Left ventricle myocardium inferior (tissue), 1 donor: ENCODE measurements around the gene TMEFF1. TPM values are rescaled to one million over a fixed set of nuclear protein-coding genes. Genes with fewer than 3 reads are reported as not detected.
A peak's percentile ranks its signal among the peaks of the same experiment; 100 is the strongest.

Experiments
- DNase-seq: peaks from one replicate; pipeline ENCODE4 v3.0.0-alpha.2; 2020
- H3K27ac ChIP-seq: fragments of 200-600 bp; replicated peaks from 2 replicates; pipeline ENCODE4 v1.8.0; 2021
- H3K27me3 ChIP-seq: fragments of 200-600 bp; 2 replicates; pipeline ENCODE4 v1.8.0; 2021; ENCODE audit warnings: low read depth
- H3K36me3 ChIP-seq: fragments of 200-600 bp; 2 replicates; pipeline ENCODE4 v1.8.0; 2021
- H3K4me1 ChIP-seq: fragments of 200-600 bp; 2 replicates; pipeline ENCODE4 v1.8.0; 2021
- H3K4me3 ChIP-seq: fragments of 200-600 bp; 2 replicates; pipeline ENCODE4 v1.8.0; 2021; ENCODE audit warnings: mild to moderate bottlenecking, moderate library complexity
- H3K9me3 ChIP-seq: fragments of 200-600 bp; replicated peaks from 2 replicates; pipeline ENCODE4 v1.8.0; 2021
- intact Hi-C: fragments of 100-400 bp; cut with micrococcal nuclease; formaldehyde crosslinking; loops from one replicate; pipeline ENCODE4 v1.11.0; 2022
- long read RNA-seq: library from polyadenylated mRNA; unstranded; transcript quantifications from one replicate; pipeline ENCODE4 v2.0.0, GENCODE V29; 2021
- total RNA-seq: library from RNA; stranded (reverse); fragmentation: NEBNext Ultra II Directional; extraction: Animal tissue kit (Norgen Biotek cat#: 25700); gene quantifications from one replicate; pipeline ENCODE4 v1.2.1, GENCODE V29; 2021
- TF ChIP-seq, protein P1 (sequence below): fragments of 200-600 bp; IDR thresholded peaks from 2 replicates; pipeline ENCODE4 v1.8.0; 2021; ENCODE audit warnings: antibody characterized with exemption, mild to moderate bottlenecking, borderline replicate concordance
- donor health status: DM: no; HTN: yes; CAD: no; lungs with severe emphysema.

Gene TMEFF1, protein sequence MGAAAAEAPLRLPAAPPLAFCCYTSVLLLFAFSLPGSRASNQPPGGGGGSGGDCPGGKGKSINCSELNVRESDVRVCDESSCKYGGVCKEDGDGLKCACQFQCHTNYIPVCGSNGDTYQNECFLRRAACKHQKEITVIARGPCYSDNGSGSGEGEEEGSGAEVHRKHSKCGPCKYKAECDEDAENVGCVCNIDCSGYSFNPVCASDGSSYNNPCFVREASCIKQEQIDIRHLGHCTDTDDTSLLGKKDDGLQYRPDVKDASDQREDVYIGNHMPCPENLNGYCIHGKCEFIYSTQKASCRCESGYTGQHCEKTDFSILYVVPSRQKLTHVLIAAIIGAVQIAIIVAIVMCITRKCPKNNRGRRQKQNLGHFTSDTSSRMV
- not detected for total RNA-seq
- long read RNA-seq: 0 reads

DNA sequence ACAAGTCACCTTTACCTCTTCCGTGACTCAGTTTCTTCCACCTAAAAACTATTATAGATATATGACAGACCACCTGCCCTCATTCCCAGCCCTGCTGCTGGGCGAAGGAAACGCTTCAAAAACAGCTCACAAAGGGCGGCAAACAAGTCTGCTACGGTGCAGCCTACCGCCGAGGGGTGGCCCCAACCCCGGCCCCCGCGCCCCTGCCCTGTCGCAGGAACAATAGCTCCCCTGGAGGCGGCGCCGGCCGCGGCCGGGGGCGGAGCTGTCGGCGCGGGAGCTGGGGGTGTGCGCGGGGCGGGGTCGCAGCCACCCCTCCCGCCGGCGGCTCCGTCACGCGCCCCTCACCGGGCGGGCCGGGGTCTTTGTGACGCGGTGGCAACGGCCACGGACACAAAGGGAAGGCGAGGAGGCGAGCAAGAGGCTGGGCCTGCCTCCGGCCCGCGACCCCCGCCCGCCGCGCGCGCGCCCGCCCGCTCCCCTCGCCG, at the start of gene TMEFF1:
Gene TMEFF1, plus strand, starts transcription at position 362 of the 488 bp plus-strand sequence. CDS start 396 bp downstream, outside the sequence.
- Histone ChIP-seq H3K27me3 (peaks cover 11% of the 10 kb centered on the region), H3K36me3 (no peaks in the 10 kb centered on the region), H3K27ac (no peak within 1 kb of the TSS), H3K4me1 (peaks cover 15% of the 10 kb centered on the region), H3K4me3 (peak within 1 kb of the TSS; percentile 75), H3K9me3 (no peaks in the 10 kb centered on the region)
- intact Hi-C loops: no loop called here
- TF ChIP-seq, protein P1, sequence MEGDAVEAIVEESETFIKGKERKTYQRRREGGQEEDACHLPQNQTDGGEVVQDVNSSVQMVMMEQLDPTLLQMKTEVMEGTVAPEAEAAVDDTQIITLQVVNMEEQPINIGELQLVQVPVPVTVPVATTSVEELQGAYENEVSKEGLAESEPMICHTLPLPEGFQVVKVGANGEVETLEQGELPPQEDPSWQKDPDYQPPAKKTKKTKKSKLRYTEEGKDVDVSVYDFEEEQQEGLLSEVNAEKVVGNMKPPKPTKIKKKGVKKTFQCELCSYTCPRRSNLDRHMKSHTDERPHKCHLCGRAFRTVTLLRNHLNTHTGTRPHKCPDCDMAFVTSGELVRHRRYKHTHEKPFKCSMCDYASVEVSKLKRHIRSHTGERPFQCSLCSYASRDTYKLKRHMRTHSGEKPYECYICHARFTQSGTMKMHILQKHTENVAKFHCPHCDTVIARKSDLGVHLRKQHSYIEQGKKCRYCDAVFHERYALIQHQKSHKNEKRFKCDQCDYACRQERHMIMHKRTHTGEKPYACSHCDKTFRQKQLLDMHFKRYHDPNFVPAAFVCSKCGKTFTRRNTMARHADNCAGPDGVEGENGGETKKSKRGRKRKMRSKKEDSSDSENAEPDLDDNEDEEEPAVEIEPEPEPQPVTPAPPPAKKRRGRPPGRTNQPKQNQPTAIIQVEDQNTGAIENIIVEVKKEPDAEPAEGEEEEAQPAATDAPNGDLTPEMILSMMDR: peak; percentile 44
- DNase-seq: peak; percentile 23

DNA sequence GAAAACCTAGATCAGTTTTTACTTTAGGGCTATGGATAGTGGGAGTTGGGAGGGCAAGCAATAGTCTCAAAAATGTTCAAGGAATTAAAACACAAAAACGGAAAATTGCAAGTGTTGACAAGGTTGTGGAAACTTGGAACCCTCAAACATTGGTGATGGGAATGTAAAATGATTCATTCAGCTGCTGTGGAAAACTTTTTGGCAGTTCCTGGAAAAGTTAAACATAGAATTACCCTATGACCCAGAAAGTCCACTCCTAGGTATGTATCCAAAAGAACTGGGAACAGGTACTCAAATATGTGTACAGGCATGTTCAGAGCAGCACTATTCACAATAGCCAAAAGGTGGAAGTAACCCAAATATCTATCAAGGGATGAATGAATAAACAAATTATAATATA, 47.2 kb upstream of the TMEFF1 start:
- Histone ChIP-seq H3K27me3 (no peaks in the 10 kb centered on the region), H3K27ac (peak overlapping the region; percentile 87), H3K9me3 (no peaks in the 10 kb centered on the region), H3K36me3 (no peaks in the 10 kb centered on the region), H3K4me1 (peaks cover 35% of the 10 kb centered on the region), H3K4me3 (no peak overlapping the region)
- intact Hi-C loops: no loop called here
- TF ChIP-seq, protein P1: no peak
- no peak for DNase-seq

DNA sequence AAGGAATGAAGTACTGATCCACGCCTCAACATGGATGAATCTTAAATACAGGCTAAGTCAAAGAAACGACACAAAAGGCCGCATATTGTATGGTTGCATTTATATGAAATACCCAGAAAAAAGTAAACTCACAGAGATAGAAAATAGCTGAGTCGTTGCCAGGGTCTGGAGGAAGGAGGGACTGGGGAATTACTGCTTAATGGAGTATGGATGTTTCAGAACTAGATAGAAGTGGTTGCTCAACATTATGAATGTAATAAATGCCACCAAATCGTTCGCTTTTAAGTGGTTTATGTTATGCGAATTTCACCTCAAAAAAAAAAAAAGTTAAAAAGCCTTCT, 46.8 kb upstream of the TMEFF1 start:
- Histone ChIP-seq H3K36me3 (no peaks in the 10 kb centered on the region), H3K4me1 (peaks cover 35% of the 10 kb centered on the region), H3K9me3 (no peaks in the 10 kb centered on the region), H3K27me3 (no peaks in the 10 kb centered on the region), H3K4me3 (peak overlapping the region; percentile 76), H3K27ac (peak overlapping the region; percentile 87)
- TF ChIP-seq, protein P1: no peak
- intact Hi-C loops: no loop called here
- no peak for DNase-seq

DNA sequence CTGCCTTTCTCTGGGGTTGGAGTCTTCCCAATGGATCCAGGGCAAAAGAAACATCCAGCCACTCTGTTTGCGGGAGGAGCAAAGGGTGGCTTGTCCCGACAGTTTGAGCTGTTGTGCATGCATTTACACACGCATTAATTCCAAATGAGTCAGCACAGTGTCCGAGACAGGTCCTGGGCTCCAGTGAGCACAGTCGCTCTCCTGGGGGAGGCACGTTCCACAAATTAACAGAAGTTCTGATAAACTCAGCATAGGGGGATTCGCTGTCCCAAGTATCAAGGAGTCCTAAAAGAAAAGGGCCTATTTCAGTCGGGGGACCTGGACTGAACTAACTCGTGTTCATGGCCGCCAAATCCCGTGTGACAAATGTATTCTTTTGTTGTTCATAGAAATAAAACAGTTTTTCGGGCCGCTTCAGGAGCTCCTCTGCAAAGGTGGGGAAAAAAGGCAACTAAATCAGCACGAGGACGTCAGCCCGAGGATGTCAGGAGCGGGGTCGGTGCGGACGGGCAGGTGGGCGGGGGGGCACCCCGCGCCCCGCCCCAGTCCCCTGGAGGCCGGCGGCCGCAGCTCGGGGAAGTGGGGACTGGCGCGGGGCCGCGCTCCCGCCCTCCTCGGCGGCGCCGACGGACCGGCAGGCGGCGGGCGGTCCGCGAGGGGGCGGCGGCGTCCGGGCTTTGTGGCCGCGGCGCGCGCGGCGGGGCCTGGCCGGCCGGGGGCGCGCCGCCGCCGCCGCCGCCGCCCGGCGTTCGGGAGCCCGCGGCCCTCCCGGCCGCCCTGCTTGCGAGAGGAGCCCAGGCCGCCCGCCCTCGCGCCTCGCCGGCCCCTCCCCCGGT, 46.2 kb upstream of the TMEFF1 start, which contains the start of gene MSANTD3:
Gene MSANTD3, plus strand, starts transcription at position 614 of the 836 bp plus-strand sequence. CDS start 14,796 bp downstream, outside the sequence.
- Histone ChIP-seq H3K4me1 (peaks cover 35% of the 10 kb centered on the region), H3K4me3 (peak within 1 kb of the TSS; percentile 89), H3K9me3 (no peaks in the 10 kb centered on the region), H3K36me3 (no peaks in the 10 kb centered on the region), H3K27ac (peak within 1 kb of the TSS; percentile 90), H3K27me3 (no peaks in the 10 kb centered on the region)
- peak; percentile 74 for DNase-seq
- intact Hi-C loops: no loop called here
- TF ChIP-seq, protein P1: peak; percentile 41

DNA sequence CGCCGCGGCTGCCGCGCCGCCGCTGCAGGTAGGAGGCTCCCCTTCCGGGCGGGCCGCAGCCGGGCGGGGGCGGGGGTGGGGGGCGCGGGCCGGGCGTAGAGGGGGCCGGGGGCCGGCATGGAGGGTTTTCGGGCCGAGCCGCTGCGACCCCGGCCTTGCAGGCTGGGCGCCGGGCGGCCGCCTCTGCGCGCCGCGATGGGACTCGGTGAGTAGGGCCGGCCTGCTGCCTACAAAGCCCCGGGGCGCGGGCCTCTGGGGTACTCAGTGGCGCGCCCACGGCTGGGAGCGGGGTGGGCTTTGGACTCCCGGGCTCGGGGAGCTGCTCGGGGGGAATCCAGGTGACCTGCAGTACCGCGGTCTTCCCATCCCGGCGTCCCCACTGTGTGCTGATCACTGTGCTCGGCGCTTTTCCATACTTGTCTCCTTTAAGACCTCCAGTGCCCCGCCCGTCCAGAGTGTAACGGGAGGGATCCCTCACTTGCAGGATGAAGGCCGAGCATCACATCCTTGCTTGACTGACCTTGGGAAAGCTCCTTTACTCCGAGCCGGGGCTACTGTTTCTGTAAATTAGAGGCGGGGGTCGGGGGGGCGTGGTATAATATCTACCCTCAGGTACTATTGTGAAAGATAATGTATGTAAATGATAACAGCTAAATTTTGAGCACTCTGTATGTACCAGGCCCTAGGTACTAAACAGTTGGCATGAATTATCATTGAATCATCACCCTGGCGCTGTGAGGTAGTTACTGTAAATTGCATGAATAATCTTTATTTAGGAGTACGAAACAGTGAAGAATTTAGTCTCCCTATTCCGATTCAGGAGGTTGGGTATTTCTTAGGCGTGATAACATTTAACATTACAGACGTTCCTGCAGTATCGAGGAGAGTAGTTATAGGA, 45.3 kb upstream of the TMEFF1 start:
- H3K9me3 ChIP-seq: no peaks in the 10 kb centered on the region
- peak overlapping the region; percentile 89 for H3K4me3 ChIP-seq
- DNase-seq: peak; percentile 30
- H3K36me3 ChIP-seq: no peaks in the 10 kb centered on the region
- intact Hi-C loops: no loop called here
- H3K27ac ChIP-seq: peak overlapping the region; percentile 90
- no peaks in the 10 kb centered on the region for H3K27me3 ChIP-seq
- TF ChIP-seq, protein P1: no peak
- H3K4me1 ChIP-seq: peaks cover 35% of the 10 kb centered on the region
